Testis (tissue), 3 donors: ENCODE measurements around the gene SFRP5. TPM values are rescaled to one million over a fixed set of nuclear protein-coding genes. Genes with fewer than 3 reads are reported as not detected.

Source experiments
- DNase-seq: peaks from one replicate; pipeline ENCODE4 v3.0.0-alpha.2; 2019
- H3K27ac ChIP-seq, 2 donors: fragments of 200-600 bp; sonication (generic); one replicate each; pipeline ENCODE4 v1.5.1; 2019
- H3K27me3 ChIP-seq: fragments of 200-600 bp; sonication (generic); one replicate; pipeline ENCODE4 v1.5.1; 2019
- H3K36me3 ChIP-seq: fragments of 200-600 bp; sonication (generic); one replicate; pipeline ENCODE4 v1.5.1; 2017; ENCODE audit warnings: low read depth; ENCODE audit errors: missing control alignments
- H3K4me1 ChIP-seq: fragments of 200-600 bp; sonication (generic); one replicate; pipeline ENCODE4 v1.5.1; 2019
- H3K4me3 ChIP-seq, 2 donors: fragments of 200-600 bp; sonication (generic); one replicate each; pipeline ENCODE4 v1.5.1; 2017 to 2019
- H3K9me3 ChIP-seq: fragments of 200-600 bp; sonication (generic); one replicate; pipeline ENCODE4 v1.5.1; 2017
- CTCF ChIP-seq, 3 experiments: fragments of 450-650 bp in 2 of 3; fragments of 200-600 bp in 1 of 3; sonication (generic) in 1 of 3; IDR thresholded peaks; one replicate each; pipeline ENCODE4 v1.5.1; 2016 to 2019; ENCODE audit warnings: antibody characterized with exemption in 3 of 3, mild to moderate bottlenecking in 2 of 3, moderate library complexity in 1 of 3
- POLR2A ChIP-seq: fragments of 450-650 bp; IDR thresholded peaks from one replicate; pipeline ENCODE4 v1.6.1; 2017; ENCODE audit warnings: antibody characterized with exemption, mild to moderate bottlenecking, moderate library complexity
- whole genome bisulfite sequencing, 2 donors: methylation state at CpG; one replicate each; pipeline ENCODE4 v1.1.5; 2018; 5-methylcytosine and 5-hydroxymethylcytosine counted together
- intact Hi-C: fragments of 100-400 bp; cut with DNase I; formaldehyde crosslinking; loops from one replicate; pipeline ENCODE4 v1.15.1; 2023; ENCODE audit warnings: low total_unique reads
- polyA plus RNA-seq: library from polyadenylated mRNA; stranded (reverse); fragments of 350-450 nt; fragmentation: Illumina TruSeq; extraction: RNeasy Lipid Tissue Mini Kit (QIAGEN cat#74804); gene quantifications from one replicate; pipeline ENCODE4 v1.2.3, GENCODE V29; 2014; ENCODE audit warnings: low read depth, low replicate concordance; ENCODE audit not compliant: insufficient read depth
- total RNA-seq, 2 donors: library from RNA; depleted of rRNA; stranded (reverse); fragments of >200 nt; gene quantifications; one replicate each; pipeline ENCODE4 v1.2.3, GENCODE V29; 2016

SFRP5 gene
- total and polyA plus RNA-seq, 3 donors from 2014 or later = 0.99 to 2.0 (median 1.2) TPM

- WGBS, 2 donors = 70 to 74% methylated on average over 5 of the region's 5 CpGs
- no peak for DNase-seq
- Histone ChIP-seq H3K27me3 (no peaks in the 10 kb centered on the region), H3K4me3 (no peak overlapping the region), H3K9me3 (no peaks in the 10 kb centered on the region), H3K4me1 (peaks cover under 1% of the 10 kb centered on the region), H3K36me3 (no peaks in the 10 kb centered on the region), H3K27ac (no peak overlapping the region)
- intact Hi-C loops = no loop called here
- TF ChIP-seq POLR2A (no peak), CTCF (IDR thresholded peaks at IDR 0.05) (no peak)
Observed at GRCh38 chr10:97724341-97724941, 47.4 kb downstream of the SFRP5 start.

GRCh38 chr10:97723001-97723400 lies 48.8 kb downstream of the SFRP5 start:
- Histone ChIP-seq H3K27ac (no peak overlapping the region), H3K27me3 (no peaks in the 10 kb centered on the region), H3K4me1 (peaks cover 14% of the 10 kb centered on the region), H3K9me3 (no peaks in the 10 kb centered on the region), H3K4me3 (no peak overlapping the region), H3K36me3 (no peaks in the 10 kb centered on the region)
- WGBS, 2 donors = 79 to 90% methylated on average over 1 to 3 of the region's 3 CpGs
- intact Hi-C loops = no loop called here
- DNase-seq = no peak
- no peak for TF ChIP-seq CTCF (IDR thresholded peaks at IDR 0.05)

DNA sequence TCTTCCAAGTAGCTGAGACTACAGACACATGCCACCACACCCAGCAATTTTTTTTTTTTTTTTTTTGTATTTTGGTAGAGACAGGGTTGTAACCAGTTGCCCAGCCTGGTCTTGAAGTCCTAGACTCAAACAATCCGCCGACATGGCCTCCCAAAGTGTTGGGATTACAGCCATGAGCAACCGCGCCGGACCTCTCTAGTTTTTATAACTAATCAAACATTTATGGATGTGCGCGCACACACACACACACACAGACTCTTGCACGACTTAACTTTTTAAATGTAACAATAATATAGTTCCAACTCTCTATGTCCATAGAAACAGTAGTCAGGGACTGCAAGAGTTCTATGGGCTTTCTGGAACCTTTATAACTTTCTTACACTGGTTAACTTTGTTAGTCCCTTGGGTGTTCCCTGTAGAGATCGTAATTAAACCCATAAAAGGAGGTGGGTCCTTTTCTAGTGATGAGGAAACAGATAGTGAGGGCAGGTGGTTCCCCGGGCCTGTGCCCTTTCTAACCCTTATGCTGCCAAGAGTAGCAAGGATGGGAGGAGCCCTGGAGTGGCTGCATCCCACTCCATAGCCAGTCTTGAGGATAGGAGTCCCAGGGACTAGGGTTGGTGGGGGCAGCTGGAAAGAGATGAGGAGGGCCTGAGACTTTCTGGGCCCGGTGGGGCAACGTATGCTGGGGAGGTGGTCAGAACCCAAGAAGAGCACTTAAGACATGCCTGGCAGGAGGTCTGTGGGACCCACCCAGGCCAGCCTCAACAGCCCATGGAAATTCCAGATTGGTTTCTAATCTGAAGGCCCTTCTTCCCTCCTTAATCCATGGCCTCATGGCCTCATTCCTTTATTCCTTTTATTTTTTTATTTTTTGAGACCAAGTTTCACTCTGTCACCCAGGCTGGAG lies 49.7 kb downstream of the SFRP5 start:
- Histone ChIP-seq H3K4me3 (no peak overlapping the region), H3K4me1 (peaks cover 14% of the 10 kb centered on the region), H3K9me3 (no peaks in the 10 kb centered on the region), H3K36me3 (no peaks in the 10 kb centered on the region), H3K27me3 (no peaks in the 10 kb centered on the region), H3K27ac (no peak overlapping the region)
- intact Hi-C loops = no loop called here
- TF ChIP-seq POLR2A (no peak), CTCF (IDR thresholded peaks at IDR 0.05) (no peak)
- 70 to 94% methylated on average over 12 of the region's 12 CpGs for WGBS, 2 donors
- no peak for DNase-seq

- Histone ChIP-seq H3K36me3 (no peaks in the 10 kb centered on the region), H3K4me3 (no peak overlapping the region), H3K4me1 (peaks cover 23% of the 10 kb centered on the region), H3K27me3 (no peaks in the 10 kb centered on the region), H3K9me3 (no peaks in the 10 kb centered on the region), H3K27ac (peak overlapping the region in 1 of 2 donors; percentile 19)
- intact Hi-C loops = no loop called here
- WGBS, 2 donors = 88 to 89% methylated on average over 2 of the region's 2 CpGs
- no peak for DNase-seq
- no peak for TF ChIP-seq POLR2A
- TF ChIP-seq CTCF (IDR thresholded peaks at IDR 0.05) = no peak
Observed at GRCh38 chr10:97719602-97720001, 52.2 kb downstream of the SFRP5 start.
